ENCODE results near the gene PROKR1.

DNA sequence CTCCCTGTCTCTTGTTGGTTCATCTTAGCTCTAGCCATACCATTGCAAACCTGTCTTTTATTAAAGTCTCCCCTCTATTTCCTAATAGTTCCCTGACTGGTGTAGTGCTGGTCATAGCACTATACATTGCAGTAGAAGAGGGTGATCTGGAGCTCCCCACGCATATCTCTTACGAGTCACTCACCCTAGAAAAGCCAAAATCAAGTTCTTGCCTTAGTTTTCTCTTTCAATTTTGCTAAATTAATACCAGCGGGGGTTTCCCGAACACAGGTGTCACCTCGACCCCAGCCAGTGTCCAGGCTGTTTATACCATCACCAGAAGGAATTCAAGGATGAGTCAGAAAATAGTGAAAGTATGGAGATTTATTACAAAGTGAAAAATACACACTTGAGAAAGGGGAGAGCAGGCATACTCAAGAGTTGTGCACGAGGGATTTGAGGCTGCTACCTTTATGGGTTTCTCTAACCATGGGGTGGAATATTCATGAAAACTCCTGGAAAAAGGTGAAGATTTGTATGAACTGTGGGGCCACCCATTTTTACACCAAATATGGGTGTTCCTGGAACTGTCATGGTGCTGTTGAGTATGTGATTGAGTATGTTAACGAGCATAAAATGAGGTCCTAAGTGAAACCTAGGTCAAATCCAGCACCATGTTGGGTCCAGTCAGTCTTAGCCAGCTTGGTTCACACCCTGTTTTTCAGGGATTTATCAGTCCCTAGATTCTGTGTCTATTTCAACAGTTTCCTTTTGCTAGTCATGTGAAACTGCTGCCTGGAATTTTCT is 20.2 kb downstream of the PROKR1 start:
- TF ChIP-seq CTCF (IDR thresholded peaks at IDR 0.05): no peak
- no peak for TF ChIP-seq POLR2A (IDR thresholded peaks at IDR 0.05)
